ENCODE measurements around the gene ZMIZ1.

Gene ZMIZ1, protein sequence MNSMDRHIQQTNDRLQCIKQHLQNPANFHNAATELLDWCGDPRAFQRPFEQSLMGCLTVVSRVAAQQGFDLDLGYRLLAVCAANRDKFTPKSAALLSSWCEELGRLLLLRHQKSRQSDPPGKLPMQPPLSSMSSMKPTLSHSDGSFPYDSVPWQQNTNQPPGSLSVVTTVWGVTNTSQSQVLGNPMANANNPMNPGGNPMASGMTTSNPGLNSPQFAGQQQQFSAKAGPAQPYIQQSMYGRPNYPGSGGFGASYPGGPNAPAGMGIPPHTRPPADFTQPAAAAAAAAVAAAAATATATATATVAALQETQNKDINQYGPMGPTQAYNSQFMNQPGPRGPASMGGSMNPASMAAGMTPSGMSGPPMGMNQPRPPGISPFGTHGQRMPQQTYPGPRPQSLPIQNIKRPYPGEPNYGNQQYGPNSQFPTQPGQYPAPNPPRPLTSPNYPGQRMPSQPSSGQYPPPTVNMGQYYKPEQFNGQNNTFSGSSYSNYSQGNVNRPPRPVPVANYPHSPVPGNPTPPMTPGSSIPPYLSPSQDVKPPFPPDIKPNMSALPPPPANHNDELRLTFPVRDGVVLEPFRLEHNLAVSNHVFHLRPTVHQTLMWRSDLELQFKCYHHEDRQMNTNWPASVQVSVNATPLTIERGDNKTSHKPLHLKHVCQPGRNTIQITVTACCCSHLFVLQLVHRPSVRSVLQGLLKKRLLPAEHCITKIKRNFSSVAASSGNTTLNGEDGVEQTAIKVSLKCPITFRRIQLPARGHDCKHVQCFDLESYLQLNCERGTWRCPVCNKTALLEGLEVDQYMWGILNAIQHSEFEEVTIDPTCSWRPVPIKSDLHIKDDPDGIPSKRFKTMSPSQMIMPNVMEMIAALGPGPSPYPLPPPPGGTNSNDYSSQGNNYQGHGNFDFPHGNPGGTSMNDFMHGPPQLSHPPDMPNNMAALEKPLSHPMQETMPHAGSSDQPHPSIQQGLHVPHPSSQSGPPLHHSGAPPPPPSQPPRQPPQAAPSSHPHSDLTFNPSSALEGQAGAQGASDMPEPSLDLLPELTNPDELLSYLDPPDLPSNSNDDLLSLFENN
- total RNA-seq: 15.0 to 390 (median 64.3) reads per million in 18 experiments

DNA sequence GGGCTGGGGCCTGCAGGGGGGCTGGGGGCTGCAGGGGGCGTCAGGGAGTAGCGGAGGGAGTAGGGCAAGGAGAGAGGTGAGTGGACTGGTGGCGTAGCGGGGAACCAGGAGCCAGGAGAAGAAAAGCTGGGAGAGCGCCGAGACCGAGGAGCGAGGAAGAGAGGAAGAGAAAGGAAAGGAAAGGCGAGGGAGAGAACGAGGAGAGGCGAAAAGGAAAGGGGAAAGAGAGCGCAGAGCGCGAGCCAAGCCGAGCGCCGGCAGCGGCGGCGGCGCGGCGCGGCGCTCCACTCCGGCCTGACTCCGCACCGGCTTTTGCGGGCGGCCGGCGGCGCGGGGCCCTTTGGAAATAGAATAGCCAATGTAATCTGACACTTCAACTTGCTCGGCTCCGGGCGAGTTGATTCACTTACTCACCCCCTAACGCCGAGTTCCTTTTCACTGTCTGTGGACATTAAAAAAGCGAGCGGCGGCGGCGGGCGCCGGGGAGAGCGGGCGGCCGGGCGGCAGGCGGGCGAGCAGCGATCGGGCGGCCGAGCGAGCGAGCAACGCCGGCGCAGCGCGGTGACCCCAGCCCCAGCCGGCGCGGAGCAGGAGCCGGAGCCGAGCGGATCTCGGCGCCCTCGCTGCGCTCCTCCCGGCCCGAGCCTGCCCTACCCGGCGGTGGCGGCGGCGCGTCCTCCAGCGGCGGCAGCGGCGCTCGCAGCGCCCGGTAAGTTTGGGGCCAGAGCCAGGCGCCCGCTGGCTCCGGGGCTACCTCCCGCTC is at the start of gene ZMIZ1:
ZMIZ1 (plus strand) TSS at position 405 of the 763 bp plus-strand sequence. CDS start 132,667 bp downstream, outside the sequence.
- peak; percentile 84 to 87 for DNase-seq

DNA sequence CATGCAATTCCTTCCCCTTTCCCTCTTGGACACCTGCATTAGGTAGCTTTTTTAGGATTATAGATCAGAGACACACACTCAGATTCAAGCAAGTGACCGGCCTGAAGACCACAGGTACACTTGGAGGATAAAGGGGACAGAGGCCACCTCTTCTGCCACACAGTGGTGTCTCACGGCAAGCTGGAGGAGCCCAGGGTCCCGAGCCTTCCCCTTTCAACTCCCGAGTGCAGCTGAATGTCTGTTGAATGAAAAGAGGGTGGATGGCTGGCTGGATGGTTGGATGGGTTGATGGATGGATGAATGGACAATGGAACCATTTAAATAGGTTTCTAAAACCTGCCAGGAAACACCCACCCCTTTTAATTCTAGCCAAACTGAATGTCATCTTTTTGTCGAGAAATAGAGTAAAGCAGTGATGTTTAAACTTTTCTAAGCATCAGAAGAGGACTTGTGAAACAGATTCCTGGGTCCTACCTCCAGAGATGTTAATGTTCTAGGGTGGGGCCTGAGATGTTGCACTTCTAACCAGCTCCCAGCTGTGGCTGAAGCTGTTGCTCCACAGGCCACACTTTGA is 49.2 kb upstream of the ZMIZ1 start:
- no peak for DNase-seq

DNA sequence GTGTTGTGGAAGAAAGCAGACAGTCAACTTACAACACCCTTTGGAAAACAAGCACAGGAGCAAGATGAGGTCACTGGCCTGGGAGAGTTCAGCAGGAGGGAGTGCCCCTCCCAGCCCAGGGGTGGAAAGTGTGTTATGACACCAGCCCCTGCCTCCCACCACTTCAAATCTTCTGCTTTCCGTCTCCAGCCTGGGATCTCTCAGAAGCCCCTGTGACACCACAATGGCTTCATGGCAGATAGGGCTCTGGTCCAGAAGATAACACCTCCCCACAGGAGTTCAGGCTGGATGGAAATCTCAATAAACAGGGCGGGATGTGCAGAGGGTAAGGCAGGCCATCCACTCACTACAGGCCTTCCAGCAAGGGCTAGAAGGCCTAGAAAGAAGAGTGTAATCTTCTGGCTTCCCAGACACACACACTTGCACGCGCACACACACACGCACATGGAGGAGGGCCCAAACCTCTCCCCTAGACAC is 48.7 kb upstream of the ZMIZ1 start:
- DNase-seq: peak; percentile 85 to 88

DNA sequence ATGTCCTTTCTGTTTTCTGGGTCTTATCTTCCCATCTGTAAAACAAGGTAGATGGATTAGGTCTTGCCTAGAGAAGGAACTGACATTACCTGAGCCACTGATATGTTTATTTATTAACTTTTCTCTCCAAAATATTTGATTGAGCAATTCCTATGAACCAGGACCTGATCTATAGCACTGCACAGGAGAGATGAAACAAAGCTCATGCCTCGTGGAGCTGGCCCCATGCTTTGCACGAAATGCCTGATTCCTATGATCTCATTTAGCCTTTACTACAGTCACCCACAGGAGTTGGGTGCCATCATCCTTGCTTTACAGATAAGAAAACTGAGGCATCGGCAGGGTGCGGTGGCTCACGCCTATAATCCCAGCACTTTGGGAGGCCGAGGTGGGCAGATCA is 48.2 kb upstream of the ZMIZ1 start:
- no peak for DNase-seq

DNA sequence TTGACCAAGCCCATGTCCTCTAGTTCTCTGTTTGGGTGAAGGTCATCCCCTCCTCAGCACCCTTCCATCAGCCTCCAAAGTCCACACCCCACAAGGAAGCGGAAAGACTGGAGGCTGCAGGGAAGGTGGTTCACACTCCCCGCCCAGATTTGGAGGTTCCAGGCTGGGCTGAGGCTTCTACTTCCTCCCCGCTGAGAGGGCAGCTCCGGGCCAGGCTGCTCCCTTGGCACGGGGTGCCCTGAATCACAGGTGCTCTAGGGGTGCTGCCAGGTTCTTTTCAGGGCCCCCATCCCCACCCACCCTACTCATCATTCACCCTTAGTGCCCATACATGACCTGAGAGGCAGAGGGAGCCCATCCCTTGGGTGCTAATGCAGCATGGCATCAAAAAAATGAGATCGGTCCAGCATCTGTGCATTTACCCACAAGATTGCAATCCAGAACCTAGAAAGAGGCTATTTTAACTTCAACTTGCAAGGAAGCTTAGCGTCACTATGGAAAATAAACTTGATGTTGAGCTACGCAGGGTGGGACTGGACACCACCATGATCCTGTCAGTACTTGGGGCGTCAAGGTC is 47.3 kb upstream of the ZMIZ1 start:
- DNase-seq: no peak

DNA sequence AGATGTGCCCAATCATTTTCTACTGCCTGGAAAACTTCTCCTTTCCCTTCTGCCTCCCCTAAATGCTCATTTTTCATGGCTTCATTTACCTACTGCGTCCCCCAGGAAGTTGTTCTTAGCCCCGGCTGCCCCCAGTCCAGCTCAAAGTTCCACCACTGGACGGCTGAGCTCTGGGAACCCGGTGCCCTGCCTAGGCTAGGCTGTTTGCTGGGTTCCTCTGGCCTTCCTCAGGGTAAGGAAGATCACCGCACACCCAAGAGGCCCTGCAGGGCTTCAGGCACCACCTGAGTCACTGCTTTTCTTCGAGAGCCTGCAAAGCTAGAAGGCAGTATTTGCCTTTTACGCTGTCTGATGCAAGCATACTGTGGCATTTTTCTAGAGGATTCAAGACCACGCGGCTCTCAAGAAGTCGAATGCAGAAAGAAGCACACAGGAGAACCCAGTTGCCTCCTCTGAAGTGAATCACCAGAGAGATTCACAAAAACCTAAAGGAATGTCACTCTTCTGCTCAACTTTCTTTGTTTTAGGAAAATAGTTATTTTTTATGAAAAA is 46.7 kb upstream of the ZMIZ1 start:
- DNase-seq: no peak

DNA sequence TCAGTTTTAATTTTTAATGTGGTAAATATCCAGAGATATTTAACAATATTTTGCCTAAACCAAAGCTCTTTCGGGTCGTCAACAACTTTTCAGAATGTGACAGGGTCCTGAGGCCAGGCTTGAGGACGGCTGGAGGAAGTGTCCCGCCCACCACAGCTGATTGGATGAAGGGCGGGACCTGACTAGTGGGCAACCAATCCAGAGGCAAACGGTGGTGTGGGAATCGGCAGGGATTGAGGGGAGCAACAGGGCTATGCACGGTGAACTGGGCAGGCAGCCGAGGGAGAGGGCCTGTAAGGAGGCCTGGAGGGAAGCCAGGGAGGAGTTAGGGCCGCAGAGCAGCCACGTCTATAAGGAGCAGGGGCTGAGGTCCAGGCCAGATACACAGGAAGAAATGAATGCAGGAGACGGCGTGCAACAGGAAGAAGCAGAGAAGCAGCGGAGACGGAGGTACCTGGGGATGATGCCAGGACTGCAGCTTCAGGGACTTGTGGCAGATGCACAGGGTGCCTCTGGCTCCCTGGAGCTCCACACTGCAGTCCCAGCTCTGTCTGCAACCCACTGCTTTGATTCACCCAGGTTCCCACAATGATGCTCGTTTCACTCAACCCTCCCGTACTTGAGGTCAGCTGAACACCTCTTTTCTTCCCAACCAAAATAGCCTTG is 46.1 kb upstream of the ZMIZ1 start:
- no peak for DNase-seq

DNA sequence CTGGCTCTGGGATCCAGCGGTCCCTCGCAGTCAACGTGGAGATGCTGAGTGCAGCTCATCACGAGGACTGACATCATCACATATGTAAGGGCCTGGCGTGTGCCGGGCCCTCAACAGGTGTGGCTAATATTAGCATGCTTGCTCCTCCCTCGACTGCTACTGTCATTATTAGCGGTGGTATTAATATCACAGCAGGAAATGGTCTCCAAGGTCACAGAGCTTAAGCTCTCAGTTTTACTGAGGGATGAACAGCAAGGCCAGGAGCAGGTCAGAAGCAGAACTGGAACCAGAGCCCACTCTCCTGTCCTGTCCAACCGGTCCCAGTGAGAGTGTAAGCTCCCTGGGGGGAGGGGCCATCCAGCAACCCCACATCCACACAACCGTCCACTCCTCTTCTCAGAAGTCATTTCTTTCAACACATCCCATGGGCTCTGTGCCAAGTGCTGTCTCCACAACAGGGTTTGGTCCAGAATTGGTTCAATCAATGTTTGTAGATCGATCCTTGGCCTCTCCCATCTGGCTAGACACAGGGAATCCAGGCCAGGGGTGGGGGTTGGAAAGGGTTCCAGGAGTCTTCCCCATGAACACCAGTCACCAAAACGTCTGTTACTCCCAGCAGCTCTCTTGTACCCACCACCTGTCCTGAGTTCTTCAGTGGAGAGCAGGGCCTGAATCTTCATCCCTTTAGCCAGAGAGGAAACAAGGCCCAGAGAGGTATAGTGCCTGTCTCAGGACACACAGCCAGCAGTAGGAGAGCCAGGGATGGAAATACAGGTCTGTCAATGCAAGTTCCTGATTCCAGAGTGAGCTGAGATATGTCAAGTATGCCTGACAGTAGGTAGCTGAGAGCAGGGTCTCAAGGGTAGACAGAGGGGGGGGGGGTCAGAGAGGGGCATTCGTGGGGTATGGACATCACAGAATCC is 45.3 kb upstream of the ZMIZ1 start:
- no peak for DNase-seq

DNA sequence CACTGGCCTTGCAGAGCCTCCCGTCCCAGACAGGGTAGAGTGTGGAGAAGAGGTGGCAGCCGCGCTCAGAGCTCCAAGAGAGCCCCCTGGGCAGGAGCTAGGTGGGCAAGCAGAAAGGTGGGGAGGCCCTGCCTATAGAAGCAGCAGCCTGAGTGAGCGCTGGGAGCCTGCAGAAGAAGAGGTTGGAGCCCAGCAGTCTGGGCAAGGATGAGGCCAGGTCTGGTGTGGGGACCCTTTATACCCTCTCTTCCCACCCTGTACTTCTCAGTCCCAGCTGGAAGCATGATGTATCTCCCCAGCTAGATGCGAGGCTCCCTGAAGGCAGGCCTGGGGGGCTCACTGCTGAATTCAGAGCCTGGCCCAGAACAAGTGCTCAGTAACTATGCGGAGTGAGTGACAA is 44.5 kb upstream of the ZMIZ1 start:
- DNase-seq: no peak

DNA sequence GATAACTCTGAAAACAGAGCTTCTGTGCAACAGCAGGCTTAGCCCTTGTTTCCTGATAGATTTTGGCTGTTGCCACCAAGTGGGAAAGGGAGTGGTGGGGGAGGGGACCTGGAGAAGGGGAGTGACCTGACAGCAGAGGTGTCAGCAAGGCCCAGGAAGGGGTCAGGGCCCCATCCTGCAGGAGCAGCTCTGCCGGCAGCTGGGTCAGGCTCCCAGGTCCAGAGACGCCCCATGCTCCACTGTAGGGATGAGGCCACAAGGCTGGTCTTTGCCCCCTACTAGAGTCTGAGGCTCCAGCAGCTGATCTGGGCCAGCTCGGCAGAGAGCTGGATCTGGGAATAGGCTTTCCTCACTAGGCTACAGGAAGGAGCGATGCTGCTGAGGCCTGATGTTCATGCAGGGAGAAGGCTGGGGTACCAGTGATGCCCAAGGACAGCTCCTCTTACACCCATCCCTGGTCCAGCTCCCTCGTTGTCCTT is 44.0 kb upstream of the ZMIZ1 start:
- no peak for DNase-seq

DNA sequence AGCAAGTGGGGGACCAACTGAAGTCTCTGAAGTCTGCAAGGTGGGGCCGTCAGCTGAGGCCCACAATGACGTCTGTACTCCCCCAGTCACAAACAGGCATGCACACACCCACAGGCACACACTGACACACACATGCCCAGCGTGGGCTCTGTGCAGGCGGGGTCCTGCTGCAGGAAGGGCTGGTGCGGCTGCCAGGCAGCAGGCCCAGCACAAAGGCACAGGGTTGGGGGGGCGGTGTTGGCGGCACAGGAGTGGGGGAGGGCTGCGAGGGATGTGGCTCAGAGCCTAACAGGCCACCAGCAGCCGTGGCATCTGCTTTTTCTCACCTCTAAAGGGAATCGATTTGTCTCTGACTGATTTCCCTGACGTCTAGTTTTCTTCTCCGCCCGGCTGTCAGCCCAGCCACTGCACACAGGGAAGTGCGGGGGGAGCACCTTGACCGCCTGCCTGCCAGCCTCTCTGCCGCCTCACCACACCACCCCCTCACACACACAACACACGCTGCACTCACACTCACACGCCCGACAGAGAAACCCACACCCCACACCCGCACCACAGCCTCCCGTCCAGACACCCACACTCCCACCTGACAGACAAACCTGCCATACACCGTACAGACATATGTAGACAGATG is 43.5 kb upstream of the ZMIZ1 start:
- DNase-seq: no peak

DNA sequence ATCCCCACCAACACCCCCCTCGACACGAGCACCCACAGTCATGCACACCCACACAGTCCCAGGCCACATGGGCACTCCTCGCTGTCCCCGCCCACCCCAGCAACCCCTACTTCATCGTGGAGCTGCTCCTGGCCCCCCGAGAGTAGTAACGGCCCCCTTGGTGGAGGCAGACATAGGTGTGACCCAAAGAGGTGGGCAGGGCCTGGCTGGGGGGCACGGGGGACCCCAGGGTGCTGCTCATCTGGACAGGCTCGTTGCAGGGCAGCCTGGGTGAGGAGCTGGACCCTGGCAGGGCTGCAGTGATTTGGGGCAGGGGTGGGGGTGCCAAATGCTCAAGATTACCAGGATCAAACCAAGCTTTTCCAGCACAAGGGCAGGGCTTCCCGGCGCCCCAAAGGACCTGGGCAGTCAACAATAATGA is 42.4 kb upstream of the ZMIZ1 start:
- DNase-seq: no peak

DNA sequence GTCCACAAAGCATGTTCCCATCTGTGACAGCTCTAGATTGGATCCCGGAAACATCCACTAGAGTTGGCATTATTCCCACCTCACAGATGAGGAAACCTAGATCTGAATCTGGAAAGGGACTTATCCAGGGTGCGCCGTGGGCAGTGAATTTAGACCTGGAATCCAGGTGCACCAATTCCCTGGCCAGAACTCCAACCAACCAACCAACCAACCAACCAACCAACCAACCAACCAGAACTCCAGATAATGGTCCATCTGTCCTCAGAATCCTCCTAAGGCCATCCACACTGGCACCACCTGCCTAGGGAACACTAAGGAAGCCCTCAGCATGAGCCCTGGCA is 42.0 kb upstream of the ZMIZ1 start:
- no peak for DNase-seq

DNA sequence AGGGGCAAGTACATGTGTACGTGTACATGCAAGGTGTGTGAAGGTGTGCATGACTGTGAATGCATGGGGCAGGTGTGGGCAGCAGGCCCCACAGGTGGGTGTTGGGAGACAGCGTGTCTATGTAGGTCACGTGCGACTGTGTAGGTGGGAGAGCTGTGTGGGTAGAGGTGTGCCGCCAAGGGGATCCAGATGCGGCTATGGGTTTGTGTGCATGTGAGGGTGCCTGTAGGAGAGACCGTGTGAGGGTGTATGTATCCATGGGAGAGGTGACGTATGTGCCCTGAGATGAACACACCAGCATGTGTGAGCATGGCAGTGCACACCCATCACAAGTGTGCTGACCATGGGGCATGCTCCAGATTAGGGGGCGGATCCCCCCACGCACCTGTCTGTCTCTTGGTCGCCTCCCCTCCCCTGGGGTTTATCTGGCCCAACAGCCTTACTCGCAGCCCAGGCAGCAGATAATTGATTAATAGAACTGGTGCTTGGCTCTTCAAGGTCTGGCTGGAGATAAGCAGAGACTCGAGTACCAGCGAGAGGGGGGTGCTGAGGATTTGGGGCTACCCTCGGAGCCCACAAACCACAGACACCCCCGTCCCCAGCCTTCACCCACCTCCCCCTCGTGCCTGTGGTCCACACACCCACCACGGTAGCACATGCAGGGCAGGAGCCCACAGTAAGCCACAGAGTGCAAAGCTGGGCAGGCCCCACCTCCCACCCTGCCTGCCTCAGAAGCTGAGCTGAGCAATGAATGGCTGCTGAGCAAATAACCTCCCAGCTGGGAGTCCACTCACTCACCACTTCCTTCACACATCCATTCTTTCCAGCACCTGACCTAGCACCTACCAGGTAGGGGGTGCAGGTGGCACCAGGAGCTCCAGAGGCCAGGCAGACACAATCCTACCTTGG is 41.4 kb upstream of the ZMIZ1 start:
- DNase-seq: no peak

DNA sequence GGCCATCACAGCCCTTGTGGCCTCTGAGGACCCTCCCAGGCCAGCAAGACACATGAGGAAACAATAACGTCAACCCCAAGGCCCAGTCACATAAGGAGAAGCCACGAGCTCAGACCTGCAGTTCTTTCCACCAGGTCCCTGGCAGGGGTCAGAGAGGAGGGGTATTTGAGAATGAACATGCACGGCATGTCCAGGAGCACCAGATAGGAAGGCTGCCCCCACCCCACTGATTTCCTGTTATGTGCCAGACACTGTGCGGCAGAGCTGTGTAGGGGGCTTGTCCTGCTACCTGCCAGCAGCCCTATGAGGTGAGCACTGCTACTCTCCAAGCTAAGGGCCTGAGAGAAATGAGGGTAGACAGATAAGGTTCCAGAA is 40.7 kb upstream of the ZMIZ1 start:
- DNase-seq: no peak

DNA sequence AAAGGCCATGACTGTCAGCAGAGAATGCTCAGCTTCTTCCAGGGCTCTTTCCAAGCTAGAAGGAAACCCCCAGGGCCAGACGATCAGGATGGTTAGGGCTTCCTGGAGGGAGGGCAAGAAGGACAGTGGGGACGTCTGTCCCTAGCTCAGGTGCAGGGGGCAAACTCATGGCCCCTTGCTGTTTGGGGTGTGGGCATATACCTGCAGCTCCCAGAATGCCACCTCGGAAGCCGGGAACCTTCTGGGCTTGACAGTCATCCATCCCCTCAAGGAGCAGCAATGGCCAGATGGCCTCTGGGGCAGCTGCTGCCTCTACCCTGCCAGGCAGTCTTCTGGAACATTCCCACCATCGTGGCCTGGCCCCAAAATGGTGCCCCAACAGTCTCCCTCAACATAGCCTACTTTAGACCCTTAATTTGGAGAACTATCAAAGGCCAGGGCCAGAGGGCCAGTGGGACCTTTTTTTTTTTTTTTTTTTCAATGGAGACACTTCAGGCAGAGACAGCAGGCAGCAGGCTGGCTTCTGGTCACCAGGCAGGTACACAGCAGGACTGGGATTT is 40.2 kb upstream of the ZMIZ1 start:
- no peak for DNase-seq

Measured in inflammatory macrophage (primary cell).